CD14-positive monocyte (primary cell): ENCODE results near the gene NDST3. TPM values are rescaled to one million over a fixed set of nuclear protein-coding genes. Genes with fewer than 3 reads are reported as not detected.
A peak's percentile ranks its signal among the peaks of the same experiment; 100 is the strongest.

Experiments used
- DNase-seq, 3 donors: peaks; one replicate each; pipeline ENCODE4 v3.0.0-alpha.2; 2011 to 2022
- H2AFZ ChIP-seq: 2 replicates; pipeline ENCODE4 v1.6.0; 2012; ENCODE audit warnings: mild to moderate bottlenecking, low read depth, low read length, inconsistent platforms; ENCODE audit not compliant: insufficient read depth, poor library complexity, severe bottlenecking
- H3K27ac ChIP-seq, 2 donors: 1 replicate in 1 of 2; 2 replicates in 1 of 2; pipeline ENCODE4 v1.5.1; 2012 to 2013; ENCODE audit warnings: low read length in 2 of 2, control low read depth in 1 of 2, inconsistent platforms in 1 of 2, low read depth in 1 of 2, mild to moderate bottlenecking in 1 of 2
- H3K27me3 ChIP-seq, 2 donors: one replicate each; pipeline versions ENCODE4 v1.6.0 to v1.6.1; 2011 to 2013; ENCODE audit warnings: low read length in 2 of 2; ENCODE audit not compliant: control insufficient read depth in 2 of 2, insufficient read depth in 2 of 2
- H3K36me3 ChIP-seq, 2 donors: replicated peaks in 1 of 2; 1 replicate in 1 of 2; 2 replicates in 1 of 2; pipeline versions ENCODE4 v1.5.1 to v1.6.1; 2012 to 2013; ENCODE audit warnings: low read length in 2 of 2, control low read depth in 1 of 2, inconsistent platforms in 1 of 2, mild to moderate bottlenecking in 1 of 2; ENCODE audit not compliant: insufficient read depth in 2 of 2, control insufficient read depth in 1 of 2
- H3K4me1 ChIP-seq, 2 donors: 1 replicate in 1 of 2; 2 replicates in 1 of 2; pipeline versions ENCODE4 v1.5.1 to v1.6.1; 2012 to 2013; ENCODE audit warnings: low read length in 2 of 2, control low read depth in 1 of 2, inconsistent platforms in 1 of 2, mild to moderate bottlenecking in 1 of 2, moderate library complexity in 1 of 2; ENCODE audit not compliant: insufficient read depth in 2 of 2, control insufficient read depth in 1 of 2
- H3K4me2 ChIP-seq: replicated peaks from 2 replicates; pipeline ENCODE3; 2012; ENCODE audit warnings: low read length, moderate library complexity, mild to moderate bottlenecking; ENCODE audit not compliant: poor library complexity, severe bottlenecking; ENCODE audit errors: extremely low read depth
- H3K4me3 ChIP-seq, 3 experiments: fragments of 200-600 bp in 1 of 3; sonication (generic) in 1 of 3; replicated peaks in 1 of 3; 1 replicate in 2 of 3; 2 replicates in 1 of 3; pipeline ENCODE4 v1.5.1; 2011 to 2013; ENCODE audit warnings: low read length in 3 of 3, mild to moderate bottlenecking in 3 of 3, control low read depth in 2 of 3, low read depth in 2 of 3, inconsistent platforms in 1 of 3, moderate library complexity in 1 of 3
- H3K79me2 ChIP-seq: 2 replicates; pipeline ENCODE4 v1.6.0; 2012; ENCODE audit warnings: mild to moderate bottlenecking, control low read depth, inconsistent platforms, low read length, moderate library complexity; ENCODE audit not compliant: insufficient read depth
- H3K9ac ChIP-seq: 2 replicates; pipeline ENCODE4 v1.6.0; 2017; ENCODE audit warnings: low read length, mild to moderate bottlenecking; ENCODE audit not compliant: insufficient read depth, poor library complexity, severe bottlenecking
- H3K9me3 ChIP-seq, 2 donors: replicated peaks in 1 of 2; 1 replicate in 1 of 2; 2 replicates in 1 of 2; pipeline versions ENCODE4 v1.5.1 to v1.6.1; 2012 to 2013; ENCODE audit warnings: low read length in 2 of 2, control low read depth in 1 of 2; ENCODE audit not compliant: control insufficient read depth in 1 of 2, insufficient read depth in 1 of 2
- H4K20me1 ChIP-seq: 2 replicates; pipeline ENCODE4 v1.6.0; 2012; ENCODE audit warnings: mild to moderate bottlenecking, low read length, control low read depth, moderate library complexity; ENCODE audit not compliant: insufficient read depth
- H3K27ac Mint-ChIP-seq, 7 donors: one replicate each; pipeline ENCODE4 v1.8.0; 2020; ENCODE audit warnings: mild to moderate bottlenecking in 7 of 7, mixed read lengths in 7 of 7, moderate library complexity in 6 of 7, inconsistent platforms in 2 of 7
- H3K27me3 Mint-ChIP-seq, 3 donors: one replicate each; pipeline ENCODE4 v1.8.0; 2021 to 2022; ENCODE audit warnings: low read depth in 3 of 3, mild to moderate bottlenecking in 3 of 3, mixed read lengths in 3 of 3, moderate library complexity in 3 of 3, inconsistent platforms in 1 of 3
- H3K36me3 Mint-ChIP-seq, 2 donors: one replicate each; pipeline ENCODE4 v1.8.0; 2020; ENCODE audit warnings: mixed read lengths in 2 of 2, inconsistent platforms in 1 of 2, mild to moderate bottlenecking in 1 of 2
- H3K4me1 Mint-ChIP-seq: one replicate; pipeline ENCODE4 v1.8.0; 2020; ENCODE audit warnings: mild to moderate bottlenecking, mixed read lengths
- H3K4me3 Mint-ChIP-seq, 2 donors: one replicate each; pipeline ENCODE4 v1.8.0; 2020; ENCODE audit warnings: mild to moderate bottlenecking in 2 of 2, mixed read lengths in 2 of 2, moderate library complexity in 1 of 2
- H3K9me3 Mint-ChIP-seq, 7 donors: one replicate each; pipeline ENCODE4 v1.8.0; 2020 to 2022; ENCODE audit warnings: mixed read lengths in 7 of 7, mild to moderate bottlenecking in 6 of 7, moderate library complexity in 6 of 7, inconsistent platforms in 2 of 7
- WGBS: methylation state at CpG from one replicate; pipeline ENCODE4 v1.1.5; 2013; ENCODE audit warnings: missing lambda C conversion rate; ENCODE audit not compliant: insufficient coverage; 5-methylcytosine and 5-hydroxymethylcytosine counted together
- intact Hi-C, 2 donors: fragments of 100-400 bp; cut with micrococcal nuclease; formaldehyde crosslinking; loops; one replicate each; pipeline versions ENCODE4 v1.15.0 to v1.15.1; 2023
- polyA plus RNA-seq, 3 donors: library from polyadenylated mRNA; depleted of rRNA in 1 of 3; unstranded in 2 of 3; stranded (reverse) in 1 of 3; fragments of 300-500 nt in 2 of 3; fragments of >200 nt in 1 of 3; fragmentation: Illumina TruSeq in 2 of 3; gene quantifications; 1 replicate in 2 of 3; 2 replicates in 1 of 3; pipeline ENCODE4 v1.2.3, GENCODE V29; 2012 to 2021
- TF ChIP-seq, protein P1 (sequence below): fragments of 200-600 bp; IDR thresholded peaks from one replicate; pipeline ENCODE4 v1.8.0; 2022; ENCODE audit warnings: antibody characterized with exemption, mild to moderate bottlenecking

Gene NDST3
- polyA plus RNA-seq, 3 donors: not detected

- peak overlapping the region in 1 of 2 donors; percentile 36 for H3K4me3 Mint-ChIP-seq
Observed at GRCh38 chr4:117987464-117987863, 46.8 kb upstream of the NDST3 start.

DNA sequence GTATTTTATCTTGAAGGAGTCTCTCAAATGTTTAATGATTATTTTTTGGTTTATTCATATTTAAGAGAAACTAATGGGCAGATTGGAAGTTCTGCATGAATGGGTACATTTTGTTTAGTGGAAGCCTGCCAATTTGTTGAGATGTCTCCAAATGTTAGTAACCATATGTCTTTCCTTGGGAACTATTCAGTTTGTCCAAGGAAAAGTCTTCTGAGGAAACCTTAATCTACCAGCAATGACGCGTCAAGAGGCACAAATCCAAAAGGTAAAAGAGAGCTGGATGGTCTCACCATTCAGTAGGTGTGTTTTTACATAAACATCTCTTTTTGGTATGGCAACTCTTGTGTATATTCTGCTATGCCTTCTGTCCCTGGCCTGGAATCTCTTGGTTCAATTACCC, 37.4 kb upstream of the NDST3 start:
- intact Hi-C loops: no loop called here
- no peaks in the 10 kb centered on the region for H3K36me3 Mint-ChIP-seq
- Histone ChIP-seq H4K20me1 (no peaks in the 10 kb centered on the region), H3K27ac (no peak overlapping the region), H2AFZ (no peak overlapping the region), H3K9ac (no peak overlapping the region), H3K9me3 (no peaks in the 10 kb centered on the region), H3K36me3 (no peaks in the 10 kb centered on the region), H3K4me1 (no peaks in the 10 kb centered on the region), H3K4me3 (no peak overlapping the region), H3K79me2 (no peaks in the 10 kb centered on the region), H3K27me3 (no peaks in the 10 kb centered on the region), H3K4me2 (no peak overlapping the region)
- WGBS: 100% methylated on average over 1 of the region's 2 CpGs
- no peak overlapping the region for H3K27ac Mint-ChIP-seq
- no peak overlapping the region for H3K4me3 Mint-ChIP-seq
- no peaks in the 10 kb centered on the region for H3K4me1 Mint-ChIP-seq
- no peak for DNase-seq
- TF ChIP-seq, protein P1, sequence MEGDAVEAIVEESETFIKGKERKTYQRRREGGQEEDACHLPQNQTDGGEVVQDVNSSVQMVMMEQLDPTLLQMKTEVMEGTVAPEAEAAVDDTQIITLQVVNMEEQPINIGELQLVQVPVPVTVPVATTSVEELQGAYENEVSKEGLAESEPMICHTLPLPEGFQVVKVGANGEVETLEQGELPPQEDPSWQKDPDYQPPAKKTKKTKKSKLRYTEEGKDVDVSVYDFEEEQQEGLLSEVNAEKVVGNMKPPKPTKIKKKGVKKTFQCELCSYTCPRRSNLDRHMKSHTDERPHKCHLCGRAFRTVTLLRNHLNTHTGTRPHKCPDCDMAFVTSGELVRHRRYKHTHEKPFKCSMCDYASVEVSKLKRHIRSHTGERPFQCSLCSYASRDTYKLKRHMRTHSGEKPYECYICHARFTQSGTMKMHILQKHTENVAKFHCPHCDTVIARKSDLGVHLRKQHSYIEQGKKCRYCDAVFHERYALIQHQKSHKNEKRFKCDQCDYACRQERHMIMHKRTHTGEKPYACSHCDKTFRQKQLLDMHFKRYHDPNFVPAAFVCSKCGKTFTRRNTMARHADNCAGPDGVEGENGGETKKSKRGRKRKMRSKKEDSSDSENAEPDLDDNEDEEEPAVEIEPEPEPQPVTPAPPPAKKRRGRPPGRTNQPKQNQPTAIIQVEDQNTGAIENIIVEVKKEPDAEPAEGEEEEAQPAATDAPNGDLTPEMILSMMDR: no peak
- H3K27me3 Mint-ChIP-seq: no peaks in the 10 kb centered on the region
- H3K9me3 Mint-ChIP-seq: peaks cover 0 to 3% (median 0%) of the 10 kb centered on the region in 7 donors

More at GRCh38 chr4:117987464-117987863, 46.8 kb upstream of the NDST3 start:
- no peaks in the 10 kb centered on the region for H3K79me2 ChIP-seq
- peak overlapping the region; percentile 8 for H2AFZ ChIP-seq
- H3K27me3 ChIP-seq: no peaks in the 10 kb centered on the region
- no peaks in the 10 kb centered on the region for H4K20me1 ChIP-seq
- peak overlapping the region; percentile 31 for H3K4me2 ChIP-seq
- Mint-ChIP-seq H3K27ac (peak overlapping the region in 3 of 7 donors; percentile 8 to 80 (median 44)), H3K9me3 (peaks cover 0 to 6% (median 2%) of the 10 kb centered on the region in 7 donors), H3K27me3 (no peaks in the 10 kb centered on the region), H3K4me1 (peaks cover 41% of the 10 kb centered on the region), H3K36me3 (no peaks in the 10 kb centered on the region)
- peaks cover 29 to 38% of the 10 kb centered on the region in 2 donors for H3K4me1 ChIP-seq
- DNase-seq: no peak
- H3K36me3 ChIP-seq: no peaks in the 10 kb centered on the region
- 14% methylated on average over 1 of the region's 1 CpG for WGBS
- TF ChIP-seq, protein P1: no peak
- H3K4me3 ChIP-seq: peak overlapping the region in 1 of 3 experiments; percentile 6
- H3K27ac ChIP-seq: peak overlapping the region in 1 of 2 donors; percentile 34
- H3K9me3 ChIP-seq: no peaks in the 10 kb centered on the region
- no peak overlapping the region for H3K9ac ChIP-seq
- intact Hi-C loops: no loop called here
